Breast epithelium (tissue), 3 donors: Measurements from ENCODE around the gene DNAH7.

Experiments
- CTCF ChIP-seq, 3 donors: fragments of 450-650 bp; IDR thresholded peaks; one replicate each; pipeline ENCODE4 v1.5.1; 2016 to 2017; ENCODE audit warnings: antibody characterized with exemption in 3 of 3, mild to moderate bottlenecking in 3 of 3, moderate library complexity in 3 of 3
- POLR2A ChIP-seq: fragments of 450-650 bp; IDR thresholded peaks from one replicate; pipeline ENCODE4 v1.6.1; 2016; ENCODE audit warnings: antibody characterized with exemption, mild to moderate bottlenecking, moderate library complexity

GRCh38 chr2:195722075-195722474 is 346.6 kb downstream of the DNAH7 start:
- no peak for TF ChIP-seq CTCF (IDR thresholded peaks at IDR 0.05)
- no peak for TF ChIP-seq POLR2A
